GM19240 (cell line): ENCODE measurements around the gene SSH3.

Experiments
- DNase-seq: peaks from one replicate; pipeline ENCODE4 v3.0.0; 2011; ENCODE audit warnings: low spot score; ENCODE audit not compliant: insufficient read length

Gene SSH3

DNA sequence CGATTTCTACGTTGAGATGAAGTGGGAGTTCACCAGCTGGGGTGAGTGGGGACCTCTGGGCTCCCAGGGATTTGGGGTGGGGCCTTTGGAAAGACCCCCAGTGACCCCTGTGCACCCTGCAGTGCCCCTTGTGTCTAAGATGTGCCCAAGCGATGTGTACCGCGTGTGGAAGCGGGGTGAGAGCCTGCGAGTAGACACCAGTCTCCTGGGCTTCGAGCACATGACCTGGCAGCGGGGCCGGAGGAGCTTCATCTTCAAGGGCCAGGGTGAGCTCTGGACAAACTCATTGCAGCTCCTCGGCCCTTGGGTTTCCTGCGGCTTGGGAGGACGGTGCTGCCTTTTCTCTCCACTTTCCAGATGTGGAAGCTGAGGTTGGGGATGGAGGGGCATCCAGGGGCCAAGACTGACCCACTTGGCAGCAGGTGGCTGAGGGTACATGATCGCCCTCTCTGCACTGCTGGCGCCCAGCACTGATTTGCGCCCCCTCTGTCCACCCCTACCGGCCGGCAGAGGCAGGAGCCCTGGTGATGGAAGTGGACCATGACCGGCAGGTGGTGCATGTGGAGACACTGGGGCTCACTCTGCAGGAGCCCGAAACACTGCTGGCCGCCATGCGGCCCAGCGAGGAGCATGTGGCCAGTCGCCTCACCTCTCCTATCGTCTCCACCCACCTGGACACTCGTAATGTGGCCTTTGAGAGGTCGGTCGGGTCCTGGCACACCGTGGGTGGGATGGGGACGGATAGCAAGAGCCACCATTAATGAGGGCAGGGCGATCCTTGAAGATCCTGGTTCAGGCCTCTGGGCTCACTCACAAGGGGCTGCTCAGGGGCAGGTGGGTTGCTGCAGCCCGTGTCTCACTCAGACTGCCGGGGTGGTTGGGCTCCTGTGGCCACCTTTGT lies 11.6 kb upstream of the SSH3 start:
- no peak for DNase-seq

DNA sequence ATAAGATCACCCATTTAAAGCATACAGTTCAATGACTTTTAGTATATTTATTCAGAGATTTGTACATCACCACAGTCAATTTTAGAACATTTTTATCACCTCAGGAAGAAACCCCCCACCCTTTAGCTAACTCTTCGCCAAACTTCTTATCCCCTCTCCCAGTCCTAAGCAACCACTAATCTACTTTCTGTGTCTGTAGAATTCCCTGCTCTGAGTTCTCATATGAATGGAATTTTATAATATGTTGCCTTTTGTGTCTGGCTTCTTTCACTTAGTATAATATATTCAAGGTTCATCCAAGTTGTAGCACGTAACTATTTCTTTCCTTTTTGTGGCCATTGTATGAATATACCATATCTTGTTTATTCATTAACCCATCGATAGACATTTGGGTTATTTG lies 10.7 kb upstream of the SSH3 start:
- DNase-seq = no peak

DNA sequence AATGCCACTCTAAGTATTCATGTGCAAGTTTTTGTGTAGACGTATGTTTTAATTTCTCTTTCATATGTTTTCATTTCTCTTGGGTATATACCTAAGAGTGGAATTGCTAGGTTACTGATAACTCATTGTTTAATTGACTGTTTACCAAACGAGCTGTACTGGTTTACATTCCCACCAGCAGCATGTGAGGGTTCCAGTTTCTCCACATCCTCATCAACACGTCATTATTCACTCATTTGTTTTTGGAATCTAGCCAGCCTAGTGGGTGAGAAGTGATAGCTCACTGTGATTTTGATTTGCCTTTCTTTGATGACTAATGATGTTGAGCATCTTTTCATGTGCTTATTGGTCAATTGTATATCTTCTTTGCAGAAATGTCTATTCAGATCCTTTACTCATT lies 10.2 kb upstream of the SSH3 start:
- DNase-seq = no peak

DNA sequence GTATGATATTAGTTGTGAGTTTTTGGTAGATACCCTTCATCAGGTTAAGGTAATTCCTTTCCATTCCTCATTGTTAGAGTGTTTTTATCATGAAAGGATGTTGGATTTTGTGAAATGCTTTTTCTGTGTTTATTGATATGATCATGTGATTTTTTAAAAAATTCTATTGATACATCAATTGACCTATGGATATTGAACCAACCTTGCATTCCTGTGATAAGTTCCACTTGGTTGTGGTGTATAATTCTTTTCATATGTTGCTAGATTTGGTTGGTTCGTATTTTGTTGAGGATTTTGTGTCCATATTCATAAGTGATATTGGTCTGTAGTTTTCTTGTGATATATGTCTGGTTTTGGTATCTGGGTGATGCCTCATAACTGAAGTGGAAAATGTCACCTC lies 7.5 kb upstream of the SSH3 start:
- DNase-seq = no peak

DNA sequence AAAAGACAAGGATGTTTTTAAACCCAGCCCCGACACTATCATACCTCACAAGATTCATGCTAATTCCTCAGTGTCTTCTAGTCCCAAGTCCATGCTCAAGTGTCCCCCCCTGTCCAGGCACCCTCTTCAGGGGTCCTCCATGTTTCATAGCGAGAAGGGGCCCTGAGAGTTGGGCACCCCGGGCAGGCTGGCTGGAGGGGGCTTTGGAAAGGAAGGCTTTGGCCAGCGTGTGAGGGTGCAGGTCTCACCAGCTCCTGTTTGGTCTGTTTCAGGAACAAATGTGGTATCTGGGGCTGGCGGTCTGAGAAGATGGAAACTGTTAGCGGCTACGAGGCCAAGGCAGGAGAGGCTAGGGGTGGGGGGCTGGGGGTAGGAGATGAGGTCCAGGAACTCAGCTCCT lies 4.5 kb upstream of the SSH3 start:
- no peak for DNase-seq

DNA sequence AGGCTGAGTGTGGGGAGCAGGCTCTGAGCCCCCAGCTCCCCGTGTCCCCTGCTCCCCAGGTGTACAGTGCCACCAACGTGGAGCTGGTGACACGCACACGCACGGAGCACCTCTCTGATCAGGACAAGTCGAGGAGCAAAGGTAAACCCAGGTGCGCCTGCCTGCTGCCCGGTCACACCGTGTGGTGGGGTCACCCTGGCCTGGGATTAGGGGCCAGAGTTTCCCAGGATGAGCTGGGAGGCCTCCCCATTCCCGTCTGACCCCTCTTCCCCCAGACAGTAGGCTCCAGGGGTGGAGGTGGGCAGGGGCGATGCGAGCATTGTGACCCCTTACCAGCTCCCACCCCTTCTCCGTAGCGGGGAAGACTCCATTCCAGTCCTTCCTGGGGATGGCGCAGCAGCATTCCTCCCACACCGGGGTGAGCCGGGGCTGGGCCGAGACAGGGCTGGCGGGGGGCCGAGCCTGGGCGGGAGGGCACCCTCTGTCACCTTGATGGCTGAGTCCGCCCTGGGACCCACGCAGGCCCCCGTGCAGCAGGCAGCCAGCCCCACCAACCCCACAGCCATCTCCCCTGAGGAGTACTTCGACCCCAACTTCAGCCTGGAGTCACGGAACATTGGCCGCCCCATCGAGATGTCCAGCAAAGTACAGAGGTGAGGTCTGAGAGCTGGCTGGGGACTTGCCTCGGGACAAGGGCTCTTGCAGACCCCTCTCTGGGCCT lies 3.7 kb upstream of the SSH3 start:
- no peak for DNase-seq

DNA sequence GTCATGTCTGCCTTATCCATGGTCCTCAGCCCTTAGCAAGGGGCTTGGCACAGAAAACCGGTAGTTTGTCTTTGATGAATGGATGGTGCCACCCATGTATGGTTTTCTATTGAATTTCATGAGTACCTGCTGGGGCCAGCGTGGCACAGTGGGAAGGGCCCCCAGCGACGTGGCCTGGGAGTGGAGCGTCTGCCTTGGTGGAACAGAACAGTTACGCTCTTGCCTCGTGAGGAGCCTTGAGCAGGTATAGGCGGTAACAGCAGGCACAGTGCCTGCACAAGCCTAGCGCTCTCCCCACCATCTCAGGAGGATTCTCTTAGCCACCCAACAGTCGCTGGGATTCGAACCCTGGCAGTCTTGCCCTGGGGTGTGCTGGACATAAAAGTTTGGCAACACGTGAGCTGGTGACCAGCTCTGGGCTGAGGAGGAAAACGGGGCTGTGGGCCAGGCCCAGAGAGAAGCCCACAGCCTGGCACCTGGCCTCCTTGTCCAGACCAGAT lies 3.0 kb upstream of the SSH3 start:
- DNase-seq = no peak

DNA sequence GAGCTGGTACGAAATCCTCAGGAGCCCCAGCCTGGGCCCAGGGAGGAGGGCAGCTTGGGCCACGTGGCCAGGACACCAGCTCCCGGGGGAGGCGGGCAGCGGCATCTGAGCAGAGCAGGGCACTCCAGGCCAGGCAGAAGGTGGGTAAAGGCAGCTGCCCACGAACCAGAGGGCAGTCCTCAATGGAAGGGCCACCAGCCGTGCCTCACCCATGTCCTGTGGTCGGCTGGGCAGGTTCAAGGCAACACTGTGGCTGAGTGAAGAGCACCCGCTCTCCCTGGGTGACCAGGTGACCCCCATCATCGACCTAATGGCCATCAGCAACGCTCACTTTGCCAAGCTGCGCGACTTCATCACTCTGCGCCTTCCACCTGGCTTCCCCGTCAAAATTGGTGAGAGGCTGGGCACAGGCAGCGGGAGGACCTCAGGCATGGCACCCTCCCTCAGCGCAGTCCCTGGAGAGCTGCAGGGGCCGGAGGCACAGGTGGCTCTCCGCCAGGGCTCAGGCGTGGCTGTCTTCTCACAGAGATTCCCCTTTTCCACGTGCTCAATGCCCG lies 2.5 kb upstream of the SSH3 start:
- DNase-seq = no peak

DNA sequence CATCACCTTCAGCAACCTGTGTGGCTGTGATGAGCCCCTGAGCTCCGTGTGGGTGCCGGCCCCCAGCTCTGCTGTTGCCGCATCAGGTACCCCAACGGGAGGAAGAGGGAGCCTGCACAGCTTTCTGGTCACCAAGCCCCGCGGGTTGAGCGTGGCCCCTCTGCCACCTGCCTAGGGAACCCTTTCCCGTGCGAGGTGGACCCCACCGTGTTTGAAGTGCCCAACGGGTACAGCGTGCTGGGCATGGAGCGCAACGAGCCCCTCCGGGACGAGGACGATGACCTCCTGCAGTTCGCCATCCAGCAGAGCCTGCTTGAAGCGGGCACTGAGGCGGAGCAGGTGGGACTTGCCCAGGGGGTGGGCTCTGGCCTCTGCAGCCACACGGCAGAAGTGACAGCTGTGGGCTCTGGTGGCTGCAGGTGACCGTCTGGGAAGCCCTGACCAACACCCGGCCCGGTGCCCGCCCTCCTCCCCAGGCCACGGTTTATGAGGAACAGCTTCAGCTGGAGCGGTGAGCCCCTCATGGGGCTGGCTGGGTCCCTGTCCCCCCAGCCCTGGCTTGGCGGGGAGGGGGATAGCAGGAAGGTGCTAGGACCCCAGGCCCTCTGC lies 1.9 kb upstream of the SSH3 start:
- no peak for DNase-seq

DNA sequence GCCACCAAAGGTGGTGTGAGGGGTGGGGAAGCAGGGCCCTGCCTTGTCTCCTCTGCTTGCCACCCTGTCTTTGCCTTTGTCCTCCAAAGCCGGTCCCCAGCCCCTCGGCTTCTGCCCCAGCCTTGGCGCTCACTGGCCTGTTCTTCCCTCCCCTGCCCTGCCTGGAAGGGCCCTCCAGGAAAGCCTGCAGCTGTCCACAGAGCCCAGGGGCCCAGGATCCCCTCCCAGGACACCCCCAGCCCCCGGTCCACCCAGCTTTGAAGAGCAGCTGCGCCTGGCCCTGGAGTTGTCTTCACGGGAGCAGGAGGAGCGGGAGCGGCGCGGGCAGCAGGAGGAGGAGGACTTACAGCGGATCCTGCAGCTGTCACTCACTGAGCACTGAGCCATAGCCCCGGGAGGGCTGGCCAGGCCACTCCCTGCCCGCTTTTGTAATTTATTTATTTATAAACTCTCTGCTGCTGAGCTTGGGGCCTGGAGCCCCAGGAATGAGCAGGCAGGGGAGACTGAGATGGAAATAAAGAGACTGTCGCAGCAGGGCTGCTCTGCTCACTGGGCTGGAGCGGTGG lies 1.3 kb upstream of the SSH3 start:
- no peak for DNase-seq

DNA sequence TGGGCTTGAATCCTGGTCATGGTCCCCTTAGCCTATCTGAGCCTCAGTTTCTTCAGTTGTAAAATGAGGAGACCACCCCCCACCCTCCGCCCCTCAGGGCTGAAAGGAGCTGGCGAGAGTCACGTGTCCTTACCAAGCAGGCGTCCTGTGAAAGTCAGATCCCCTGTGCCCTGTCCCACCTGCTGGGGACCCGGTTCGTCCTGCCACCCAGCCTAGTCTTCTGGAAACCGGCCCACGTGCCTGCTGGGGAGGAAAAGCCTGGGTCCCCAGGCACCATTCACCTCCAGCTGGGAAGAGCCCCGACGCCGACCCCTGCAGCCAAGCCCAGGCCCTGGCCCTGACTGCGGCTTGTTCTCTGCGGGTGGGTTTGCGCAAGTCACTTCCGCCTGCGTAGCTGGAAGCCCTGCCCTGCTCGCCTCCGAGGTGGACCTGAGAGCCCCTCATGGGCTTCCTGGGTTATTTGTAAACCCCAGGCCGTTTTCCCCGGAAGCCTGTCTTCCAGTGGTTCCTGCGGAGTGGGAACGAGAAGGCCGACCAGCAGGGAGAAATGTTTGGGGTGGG lies 679 bp upstream of the SSH3 start:
- DNase-seq = no peak

DNA sequence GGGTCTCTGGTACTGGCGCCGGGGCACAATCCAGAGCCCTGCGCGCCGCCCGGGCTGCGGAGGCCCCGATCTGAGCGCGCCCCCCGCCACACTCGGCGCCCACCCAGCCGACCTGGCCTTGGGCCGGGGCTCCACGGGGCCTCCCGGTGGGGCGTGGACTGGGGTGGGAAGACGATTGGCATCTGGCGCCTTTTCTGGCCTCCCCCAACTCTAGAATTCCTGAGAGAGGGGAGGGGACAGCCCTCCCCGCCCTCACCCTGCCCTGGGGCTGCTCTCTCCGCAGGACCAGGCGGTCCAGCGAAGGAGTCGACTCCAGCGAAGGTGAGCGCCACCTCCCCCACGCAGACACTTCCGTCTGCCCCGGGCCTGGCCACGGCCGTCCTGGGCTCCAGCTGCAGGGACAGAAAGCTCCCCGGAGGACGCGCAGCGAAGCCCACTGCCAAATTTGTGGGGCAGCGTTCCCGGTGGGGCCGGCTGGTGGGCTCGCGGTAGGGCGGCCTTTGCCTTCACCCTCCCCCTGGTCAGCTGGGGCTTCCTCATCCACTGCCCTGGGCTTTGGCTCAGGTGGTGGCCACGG lies 593 bp downstream of the SSH3 start:
- DNase-seq = no peak

DNA sequence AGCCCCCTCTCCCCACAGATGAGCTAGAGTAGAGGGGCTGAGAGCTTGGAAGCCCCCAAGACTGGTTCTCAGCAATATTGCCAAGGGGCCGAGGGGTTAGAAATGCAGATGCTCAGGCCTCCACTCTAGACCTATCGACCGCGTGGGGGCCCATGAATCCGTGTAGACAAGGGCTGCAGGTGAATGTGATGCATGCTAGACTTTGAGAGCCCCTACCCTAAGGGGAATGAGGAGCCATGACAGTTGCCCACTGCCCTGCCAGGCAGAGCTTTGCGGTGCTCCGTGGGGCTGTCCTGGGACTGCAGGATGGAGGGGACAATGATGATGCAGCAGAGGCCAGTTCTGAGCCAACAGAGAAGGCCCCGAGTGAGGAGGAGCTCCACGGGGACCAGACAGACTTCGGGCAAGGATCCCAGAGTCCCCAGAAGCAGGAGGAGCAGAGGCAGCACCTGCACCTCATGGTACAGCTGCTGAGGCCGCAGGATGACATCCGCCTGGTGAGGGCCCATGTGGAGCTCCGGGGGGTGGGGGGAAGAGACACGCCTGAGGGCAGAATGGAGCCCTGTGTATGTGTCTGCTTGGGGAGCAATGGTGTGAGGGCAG lies 1.3 kb downstream of the SSH3 start:
- no peak for DNase-seq

DNA sequence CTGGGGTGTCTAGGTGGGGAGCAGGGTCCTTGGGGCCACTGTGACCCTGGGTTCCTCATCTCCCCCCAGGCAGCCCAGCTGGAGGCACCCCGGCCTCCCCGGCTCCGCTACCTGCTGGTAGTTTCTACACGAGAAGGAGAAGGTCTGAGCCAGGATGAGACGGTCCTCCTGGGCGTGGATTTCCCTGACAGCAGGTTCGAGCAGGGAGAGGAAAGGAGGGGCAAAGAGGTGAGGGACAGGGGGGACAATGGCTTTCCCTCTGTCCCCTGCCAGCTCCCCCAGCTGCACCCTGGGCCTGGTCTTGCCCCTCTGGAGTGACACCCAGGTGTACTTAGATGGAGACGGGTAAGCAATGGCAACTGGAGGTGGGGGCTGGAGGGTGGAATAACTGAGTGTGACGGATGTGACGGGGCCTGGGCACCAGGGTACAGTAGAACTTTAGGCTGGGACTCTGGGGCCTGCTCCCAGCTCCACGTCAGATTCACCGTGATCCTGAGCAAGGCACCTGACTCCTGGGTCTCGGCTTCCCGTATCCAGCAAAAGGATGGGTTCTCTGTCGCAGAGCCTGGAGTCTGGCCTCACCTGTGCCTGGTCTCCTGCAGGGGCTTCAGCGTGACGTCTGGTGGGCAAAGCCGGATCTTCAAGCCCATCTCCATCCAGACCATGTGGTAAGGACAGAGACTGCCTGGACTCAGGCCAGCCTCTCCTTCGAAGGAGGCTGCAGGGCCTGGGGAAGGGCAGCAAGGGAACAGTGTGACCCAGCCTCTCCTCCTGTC lies 3.6 kb downstream of the SSH3 start:
- no peak for DNase-seq

DNA sequence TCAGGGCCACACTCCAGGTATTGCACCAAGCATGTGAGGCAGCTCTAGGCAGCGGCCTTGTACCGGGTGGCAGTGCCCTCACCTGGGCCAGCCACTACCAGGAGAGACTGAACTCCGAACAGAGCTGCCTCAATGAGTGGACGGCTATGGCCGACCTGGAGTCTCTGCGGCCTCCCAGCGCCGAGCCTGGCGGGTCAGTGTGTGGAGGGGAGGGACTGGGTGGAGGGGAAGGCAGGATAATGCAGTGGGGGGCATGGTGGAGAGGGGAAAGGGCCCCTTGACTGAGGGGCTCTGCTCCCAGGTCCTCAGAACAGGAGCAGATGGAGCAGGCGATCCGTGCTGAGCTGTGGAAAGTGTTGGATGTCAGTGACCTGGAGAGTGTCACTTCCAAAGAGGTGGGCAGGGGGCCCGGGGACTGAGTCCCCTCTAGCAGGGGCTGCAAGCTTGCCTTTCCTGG lies 4.2 kb downstream of the SSH3 start:
- no peak for DNase-seq

DNA sequence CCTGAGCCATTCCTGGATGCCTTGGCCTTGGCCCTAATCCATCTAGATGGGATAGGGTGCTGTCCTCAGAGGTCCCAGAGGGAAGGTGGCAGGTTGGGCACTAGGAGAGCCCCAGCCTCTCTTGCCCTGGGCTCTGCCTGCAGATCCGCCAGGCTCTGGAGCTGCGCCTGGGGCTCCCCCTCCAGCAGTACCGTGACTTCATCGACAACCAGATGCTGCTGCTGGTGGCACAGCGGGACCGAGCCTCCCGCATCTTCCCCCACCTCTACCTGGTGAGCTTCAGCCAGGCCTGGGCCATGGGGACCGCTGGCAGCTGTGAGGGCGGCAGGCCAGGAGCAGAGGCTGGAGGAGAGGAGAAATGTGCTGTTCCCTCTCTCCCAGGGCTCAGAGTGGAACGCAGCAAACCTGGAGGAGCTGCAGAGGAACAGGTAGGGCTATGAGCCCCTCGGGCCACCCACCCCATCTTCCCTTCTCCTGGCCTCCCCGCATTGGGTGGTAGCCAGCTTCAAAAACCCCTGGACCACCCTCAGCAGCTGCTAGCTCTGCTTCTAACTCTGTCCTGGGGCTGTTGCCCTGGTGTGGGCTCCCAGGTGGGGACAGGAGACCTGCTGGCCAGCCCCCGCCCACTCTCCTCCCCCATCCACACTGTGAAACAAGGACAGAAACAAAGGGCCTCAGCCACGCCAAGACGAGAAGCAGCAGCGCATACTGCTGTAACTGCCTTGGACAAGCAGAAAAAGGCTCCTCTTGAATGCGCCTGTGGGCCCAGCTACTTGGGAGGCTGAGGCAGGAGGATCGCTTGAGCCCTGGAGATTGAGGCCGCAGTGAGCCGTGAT lies 4.9 kb downstream of the SSH3 start:
- no peak for DNase-seq

DNA sequence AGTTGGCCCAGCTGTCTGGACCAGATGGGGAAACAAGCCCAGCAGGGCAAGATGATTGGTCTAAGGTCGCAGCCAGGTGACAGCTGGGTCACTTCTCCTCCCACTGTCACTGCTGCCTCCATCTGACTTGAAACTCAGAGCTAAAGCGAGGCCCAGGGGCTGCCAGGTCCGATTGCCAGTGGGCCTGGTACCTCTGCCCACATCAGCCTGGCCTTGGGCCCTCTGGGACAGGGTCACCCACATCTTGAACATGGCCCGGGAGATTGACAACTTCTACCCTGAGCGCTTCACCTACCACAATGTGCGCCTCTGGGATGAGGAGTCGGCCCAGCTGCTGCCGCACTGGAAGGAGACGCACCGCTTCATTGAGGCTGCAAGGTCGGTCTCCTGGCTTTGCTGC lies 5.8 kb downstream of the SSH3 start:
- no peak for DNase-seq

DNA sequence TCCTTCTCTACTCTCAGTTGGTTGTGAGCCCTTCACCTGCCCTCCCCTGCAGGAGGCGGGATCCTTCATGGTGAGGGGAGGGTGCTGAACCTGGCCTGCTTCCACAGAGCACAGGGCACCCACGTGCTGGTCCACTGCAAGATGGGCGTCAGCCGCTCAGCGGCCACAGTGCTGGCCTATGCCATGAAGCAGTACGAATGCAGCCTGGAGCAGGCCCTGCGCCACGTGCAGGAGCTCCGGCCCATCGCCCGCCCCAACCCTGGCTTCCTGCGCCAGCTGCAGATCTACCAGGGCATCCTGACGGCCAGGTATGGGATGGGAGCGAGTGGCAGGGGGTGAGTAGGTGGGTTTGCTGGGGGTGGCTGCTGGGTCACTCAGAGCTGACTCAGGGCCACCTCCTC lies 6.3 kb downstream of the SSH3 start:
- DNase-seq = no peak
